Small intestine (tissue), 7 donors: ENCODE results near the gene TTLL9. TPM values are rescaled to one million over a fixed set of nuclear protein-coding genes. Genes with fewer than 3 reads are reported as not detected.
"Not testable (repeated sequence)": the region's sequence is repeated elsewhere in the genome, so short reads cannot be mapped to it uniquely, and the experiment has no call there.

Source experiments
- DNase-seq, 2 donors: peaks; one replicate each; pipeline versions ENCODE4 v3.0.0 to v3.0.0-alpha.2; 2013
- FAIRE-seq: peaks from 2 replicates; lab custom pipeline; 2012; peaks lifted over from hg19 to GRCh38; lab: Jason Lieb, UNC
- H3K27ac ChIP-seq, 3 donors: one replicate each; pipeline ENCODE4 v1.5.1; 2013; ENCODE audit warnings: low read length in 2 of 3, mild to moderate bottlenecking in 2 of 3, control low read depth in 1 of 3, inconsistent platforms in 1 of 3, low read depth in 1 of 3, moderate library complexity in 1 of 3
- H3K27me3 ChIP-seq, 3 donors: one replicate each; pipeline ENCODE4 v1.6.1; 2013; ENCODE audit warnings: low read length in 3 of 3, inconsistent platforms in 1 of 3; ENCODE audit not compliant: control insufficient read depth in 3 of 3, insufficient read depth in 3 of 3
- H3K36me3 ChIP-seq, 3 donors: one replicate each; pipeline ENCODE4 v1.6.1; 2013; ENCODE audit warnings: low read length in 3 of 3, inconsistent platforms in 1 of 3, low read depth in 1 of 3, mild to moderate bottlenecking in 1 of 3, moderate library complexity in 1 of 3; ENCODE audit not compliant: control insufficient read depth in 3 of 3, insufficient read depth in 2 of 3
- H3K4me1 ChIP-seq, 3 donors: one replicate each; pipeline ENCODE4 v1.6.1; 2013; ENCODE audit warnings: low read length in 2 of 3, inconsistent platforms in 1 of 3, low read depth in 1 of 3, mild to moderate bottlenecking in 1 of 3, moderate library complexity in 1 of 3; ENCODE audit not compliant: control insufficient read depth in 3 of 3, insufficient read depth in 2 of 3
- H3K4me3 ChIP-seq, 3 donors: one replicate each; pipeline ENCODE4 v1.5.1; 2013; ENCODE audit warnings: low read length in 3 of 3, control low read depth in 1 of 3, inconsistent platforms in 1 of 3, low read depth in 1 of 3, mild to moderate bottlenecking in 1 of 3, moderate library complexity in 1 of 3
- H3K9me3 ChIP-seq, 2 donors: one replicate each; pipeline ENCODE4 v1.6.1; 2013; ENCODE audit warnings: low read depth in 1 of 2, low read length in 1 of 2; ENCODE audit not compliant: control insufficient read depth in 2 of 2, insufficient read depth in 1 of 2
- WGBS, 3 donors: extraction: QIAGEN DNeasy Blood & Tissue Kit; methylation state at CpG; one replicate each; pipeline ENCODE4 v1.1.7; 2013; 5-methylcytosine and 5-hydroxymethylcytosine counted together
- polyA plus RNA-seq, 4 donors: library from polyadenylated mRNA; stranded (reverse) in 3 of 4; unstranded in 1 of 4; fragments of 200-250 nt in 3 of 4; fragments of 120-200 nt in 1 of 4; gene quantifications; one replicate each; pipeline versions ENCODE4 v1.2.1 to v1.2.3, GENCODE V29; 2013
- donor health status: healthy with polysubstance abuse.
- donor health status: control.
- donor health status: control.
- donor health status: Bipolar disorder and iron deficiency.
- donor health status: healthy.

Gene TTLL9
- polyA plus RNA-seq, 4 donors = 0.07 to 0.38 TPM; not detected in 2

GRCh38 chr20:31826074-31826473 lies 44.4 kb upstream of the TTLL9 start:
- Histone ChIP-seq H3K27me3 (peaks cover 0 to 3% (median 0%) of the 10 kb centered on the region in 3 donors), H3K27ac (no peak overlapping the region), H3K4me3 (no peak overlapping the region), H3K4me1 (peaks cover 0 to 3% (median 0%) of the 10 kb centered on the region in 3 donors), H3K36me3 (no peaks in the 10 kb centered on the region), H3K9me3 (no peaks in the 10 kb centered on the region)
- no peak for FAIRE-seq
- WGBS, 3 donors = 77 to 90% (median 84%) methylated on average over 5 of the region's 5 CpGs
- DNase-seq = no peak

DNA sequence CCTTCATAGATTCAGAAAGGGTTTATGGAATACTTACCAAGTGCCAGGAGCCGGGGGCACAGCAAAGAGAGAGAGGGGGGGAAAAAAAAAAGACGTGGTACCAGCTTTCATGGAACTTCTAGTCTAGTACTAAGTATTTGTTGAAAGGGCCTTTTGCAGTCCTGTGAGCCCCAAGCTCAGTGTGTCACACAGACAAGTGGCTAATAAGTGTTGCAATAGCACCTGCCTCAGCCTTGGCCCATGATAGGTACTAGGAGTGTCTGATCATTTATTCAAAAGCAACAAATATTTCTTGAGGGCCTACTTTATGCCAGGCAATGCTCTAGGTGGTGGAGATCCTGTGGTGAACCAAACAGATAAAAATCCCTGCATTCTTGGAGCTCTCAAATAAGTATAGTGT lies 43.4 kb upstream of the TTLL9 start:
- DNase-seq = no peak

DNA sequence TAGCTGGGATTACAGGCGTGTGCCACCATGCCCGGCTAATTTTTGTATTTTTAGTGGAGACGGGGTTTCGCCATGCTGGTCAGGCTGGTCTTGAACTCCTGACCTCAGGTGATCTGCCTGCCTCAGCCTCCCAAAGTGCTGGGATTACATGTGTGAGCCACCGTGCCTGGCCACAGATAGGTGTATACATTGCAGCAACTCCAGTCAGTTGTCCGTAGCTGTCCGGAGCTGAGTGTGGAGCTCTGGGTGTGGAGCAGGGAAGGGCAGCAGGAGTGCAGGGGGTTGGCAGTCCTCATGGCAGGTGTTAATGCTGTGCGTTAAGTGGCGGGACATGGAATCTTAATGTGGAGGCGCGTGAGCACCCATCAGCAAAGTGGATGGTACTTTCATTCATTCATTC lies 42.4 kb upstream of the TTLL9 start:
- not testable (repeated sequence) for FAIRE-seq, H3K27ac ChIP-seq, H3K27me3 ChIP-seq, H3K4me3 ChIP-seq, H3K9me3 ChIP-seq, H3K36me3 ChIP-seq, DNase-seq, H3K4me1 ChIP-seq
- WGBS, 3 donors = 85 to 96% (median 92%) methylated on average over 11 of the region's 11 CpGs

More for the DNA sequence above, 43.4 kb upstream of the TTLL9 start:
- Histone ChIP-seq H3K4me3 (no peak overlapping the region), H3K9me3 (no peaks in the 10 kb centered on the region), H3K27me3 (peaks cover 0 to 3% (median 0%) of the 10 kb centered on the region in 3 donors), H3K36me3 (no peaks in the 10 kb centered on the region), H3K4me1 (peaks cover 0 to 3% (median 0%) of the 10 kb centered on the region in 3 donors), H3K27ac (no peak overlapping the region)
- WGBS, 3 donors = 40 to 81% (median 62%) methylated on average over 2 of the region's 2 CpGs
- FAIRE-seq = no peak

DNA sequence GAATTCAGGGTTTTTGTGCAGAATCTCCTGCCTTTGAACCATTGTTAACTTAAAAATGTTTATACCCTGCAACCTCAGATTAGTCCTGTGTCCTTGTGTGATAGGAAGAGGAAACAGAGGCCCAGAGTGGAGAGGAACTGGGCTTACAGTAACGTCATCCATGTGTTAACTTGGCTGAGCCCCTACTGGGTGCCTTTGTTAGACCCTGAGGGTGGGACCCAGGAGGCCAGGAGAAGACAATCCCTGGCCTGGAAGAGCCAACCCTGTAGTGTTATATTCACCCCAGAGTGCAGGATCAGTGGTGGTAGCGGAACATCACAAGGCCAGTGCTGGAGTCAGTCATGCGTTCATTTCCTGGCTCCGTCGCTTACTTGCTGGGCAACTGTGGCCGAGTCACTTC lies 40.7 kb upstream of the TTLL9 start:
- DNase-seq (no peak), FAIRE-seq (no peak)
- H3K9me3 ChIP-seq = no peaks in the 10 kb centered on the region
- 82 to 88% (median 85%) methylated on average over 6 of the region's 6 CpGs for WGBS, 3 donors
- H3K27ac ChIP-seq = no peak overlapping the region
- no peaks in the 10 kb centered on the region for H3K36me3 ChIP-seq
- no peaks in the 10 kb centered on the region for H3K27me3 ChIP-seq
- no peak overlapping the region for H3K4me3 ChIP-seq
- no peaks in the 10 kb centered on the region for H3K4me1 ChIP-seq

GRCh38 chr20:31830406-31830981 lies 39.9 kb upstream of the TTLL9 start:
- FAIRE-seq (no peak), DNase-seq (no peak)
- Histone ChIP-seq H3K9me3 (no peaks in the 10 kb centered on the region), H3K4me3 (no peak overlapping the region), H3K27ac (no peak overlapping the region), H3K36me3 (no peaks in the 10 kb centered on the region), H3K4me1 (peaks cover 0 to 2% (median 0%) of the 10 kb centered on the region in 3 donors), H3K27me3 (no peaks in the 10 kb centered on the region)
- WGBS, 3 donors = 73 to 87% (median 83%) methylated on average over 8 of the region's 8 CpGs

GRCh38 chr20:31831211-31831610 lies 39.2 kb upstream of the TTLL9 start:
- FAIRE-seq (no peak), DNase-seq (no peak)
- H3K4me3 ChIP-seq = no peak overlapping the region
- H3K9me3 ChIP-seq = no peaks in the 10 kb centered on the region
- no peaks in the 10 kb centered on the region for H3K36me3 ChIP-seq
- no peak overlapping the region for H3K27ac ChIP-seq
- H3K27me3 ChIP-seq = no peaks in the 10 kb centered on the region
- 81 to 90% (median 83%) methylated on average over 6 of the region's 6 CpGs for WGBS, 3 donors
- H3K4me1 ChIP-seq = peaks cover 0 to 9% (median 0%) of the 10 kb centered on the region in 3 donors

DNA sequence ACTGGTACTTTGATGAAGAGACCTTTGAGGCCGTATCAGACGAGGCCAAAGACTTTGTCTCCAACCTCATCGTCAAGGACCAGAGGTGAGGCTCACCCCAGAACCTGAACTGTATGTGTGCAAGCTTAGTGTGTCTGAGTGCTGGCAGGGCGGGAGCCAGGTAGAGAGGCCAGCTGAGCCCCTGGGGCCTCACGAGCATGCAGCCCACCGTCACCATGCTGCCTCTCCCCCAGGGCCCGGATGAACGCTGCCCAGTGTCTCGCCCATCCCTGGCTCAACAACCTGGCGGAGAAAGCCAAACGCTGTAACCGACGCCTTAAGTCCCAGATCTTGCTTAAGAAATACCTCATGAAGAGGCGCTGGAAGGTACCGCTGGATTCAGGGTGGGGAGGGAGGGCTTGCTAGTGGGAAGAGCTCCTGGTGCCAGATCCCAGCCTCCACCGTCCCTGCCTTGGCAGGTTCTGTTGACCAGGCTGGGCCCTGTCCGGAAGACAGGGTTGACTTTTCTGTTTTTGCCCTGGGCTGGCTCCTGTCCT lies 38.6 kb upstream of the TTLL9 start:
- 73 to 88% (median 84%) methylated on average over 16 to 17 of the region's 17 CpGs for WGBS, 3 donors
- FAIRE-seq = no peak
- no peaks in the 10 kb centered on the region for H3K27me3 ChIP-seq

DNA sequence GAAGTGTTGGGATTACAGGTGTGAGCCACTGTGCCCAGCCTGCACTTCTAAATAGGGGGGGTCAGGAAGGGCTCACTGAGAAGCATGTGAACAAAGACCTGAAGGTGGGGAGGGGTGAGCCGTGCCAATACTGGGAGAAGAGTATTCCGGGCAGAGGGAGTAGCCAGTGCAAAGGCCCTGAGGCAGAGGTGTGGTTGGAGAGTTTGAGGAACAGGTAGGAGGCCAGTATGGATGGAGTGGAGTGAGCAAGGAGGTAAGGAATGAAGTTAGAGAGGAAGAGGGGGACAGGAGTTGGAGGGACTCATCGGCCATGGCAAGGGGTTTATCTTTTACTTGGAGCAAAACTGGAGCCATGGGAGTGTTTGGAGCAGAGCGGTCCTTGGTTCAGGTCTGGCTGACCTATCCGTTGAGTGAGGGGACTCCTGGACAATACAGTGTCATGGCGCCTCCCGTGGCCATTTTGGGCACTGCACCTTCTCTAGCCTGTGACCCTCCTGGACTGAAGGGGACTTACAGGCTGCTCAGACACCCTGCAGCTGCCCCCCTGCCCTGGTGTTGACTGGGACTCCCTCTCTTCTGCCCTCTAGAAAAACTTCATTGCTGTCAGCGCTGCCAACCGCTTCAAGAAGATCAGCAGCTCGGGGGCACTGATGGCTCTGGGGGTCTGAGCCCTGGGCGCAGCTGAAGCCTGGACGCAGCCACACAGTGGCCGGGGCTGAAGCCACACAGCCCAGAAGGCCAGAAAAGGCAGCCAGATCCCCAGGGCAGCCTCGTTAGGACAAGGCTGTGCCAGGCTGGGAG lies 37.1 kb upstream of the TTLL9 start:
- no peak for FAIRE-seq
- 54 to 62% (median 60%) methylated on average over 14 of the region's 14 CpGs for WGBS, 3 donors

More for the DNA sequence above, 38.6 kb upstream of the TTLL9 start:
- no peak overlapping the region for H3K27ac ChIP-seq
- no peak overlapping the region for H3K4me3 ChIP-seq
- peaks cover 0 to 11% (median 0%) of the 10 kb centered on the region in 3 donors for H3K4me1 ChIP-seq
- H3K36me3 ChIP-seq = no peaks in the 10 kb centered on the region
- no peak for DNase-seq
- no peaks in the 10 kb centered on the region for H3K9me3 ChIP-seq

More for the DNA sequence above, 37.1 kb upstream of the TTLL9 start:
- Histone ChIP-seq H3K4me3 (no peak overlapping the region), H3K27ac (no peak overlapping the region), H3K36me3 (no peaks in the 10 kb centered on the region), H3K27me3 (no peaks in the 10 kb centered on the region), H3K4me1 (peaks cover 0 to 11% (median 0%) of the 10 kb centered on the region in 3 donors), H3K9me3 (no peaks in the 10 kb centered on the region)
- peak; percentile 18 to 55 for DNase-seq
